Cardiac muscle cell (in vitro differentiated cells and primary cell): ENCODE measurements around the gene PLCXD3. TPM values are rescaled to one million over a fixed set of nuclear protein-coding genes. Genes with fewer than 3 reads are reported as not detected.
A peak's percentile ranks its signal among the peaks of the same experiment; 100 is the strongest.

Source experiments
- DNase-seq, 2 donors: peaks; one replicate each; pipeline versions ENCODE4 v3.0.0 to v3.0.0-alpha.2; 2010 to 2017; ENCODE audit warnings: low read depth in 1 of 2, low spot score in 1 of 2
- H3K27ac ChIP-seq: fragments of 200-600 bp; sonication (generic); 2 replicates; pipeline ENCODE4 v1.5.1; 2016
- H3K27me3 ChIP-seq: fragments of 200-600 bp; sonication (generic); 2 replicates; pipeline ENCODE4 v1.6.0; 2016; ENCODE audit warnings: control low read depth
- H3K36me3 ChIP-seq: fragments of 200-600 bp; sonication (generic); 2 replicates; pipeline ENCODE4 v1.5.1; 2016; ENCODE audit warnings: control low read depth
- H3K4me1 ChIP-seq: fragments of 200-600 bp; sonication (generic); 2 replicates; pipeline ENCODE4 v1.8.1; 2017; ENCODE audit warnings: low read depth, mild to moderate bottlenecking, mixed run types
- H3K4me3 ChIP-seq: fragments of 200-600 bp; sonication (generic); 2 replicates; pipeline ENCODE4 v1.5.1; 2016; ENCODE audit warnings: mild to moderate bottlenecking
- H3K9me3 ChIP-seq: fragments of 200-600 bp; sonication (generic); 2 replicates; pipeline ENCODE4 v1.5.1; 2017; ENCODE audit warnings: low read depth, mild to moderate bottlenecking, control low read depth
- polyA plus RNA-seq: library from polyadenylated mRNA; unstranded; fragments of >200 nt; fragmentation: Nextera tagmentation; extraction: Ambion mirVana; gene quantifications from 2 replicates; pipeline ENCODE4 v1.2.1, GENCODE V29; 2016
- total RNA-seq: library from RNA; depleted of rRNA; stranded (reverse); fragments of >200 nt; gene quantifications from 2 replicates; pipeline ENCODE4 v1.2.3, GENCODE V29; 2016
- TF ChIP-seq, protein P1 (sequence below): IDR thresholded peaks from 2 replicates; pipeline ENCODE4 v1.5.1; 2012; ENCODE audit warnings: low read depth, mild to moderate bottlenecking, low read length

The PLCXD3 gene
- total and polyA plus RNA-seq, 2 experiments from 2014 or later = 7.9 to 58.6 TPM

DNA sequence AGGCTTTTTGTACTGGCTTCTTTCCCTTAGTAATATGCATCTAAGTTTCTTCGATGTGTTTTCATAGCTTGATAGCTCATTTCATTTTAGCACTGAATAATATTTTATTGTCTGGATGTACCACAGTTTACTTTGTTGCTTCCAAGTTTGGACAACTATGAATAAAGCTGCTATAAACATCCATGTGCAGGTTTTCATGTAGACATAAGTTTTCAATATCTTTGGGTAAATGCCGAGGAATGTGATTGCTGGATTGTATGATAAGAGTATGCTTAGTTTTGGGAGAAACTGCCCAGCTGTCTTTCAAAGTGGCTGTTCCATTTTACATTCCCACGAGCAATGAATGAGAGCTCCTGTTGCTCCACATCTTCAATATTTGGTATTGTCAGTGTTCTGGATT, 84.7 kb downstream of the PLCXD3 start:
- Histone ChIP-seq H3K9me3 (no peaks in the 10 kb centered on the region), H3K4me1 (peaks cover 24% of the 10 kb centered on the region), H3K4me3 (no peak overlapping the region), H3K27me3 (no peaks in the 10 kb centered on the region), H3K27ac (no peak overlapping the region), H3K36me3 (no peaks in the 10 kb centered on the region)
- no peak for DNase-seq
- TF ChIP-seq, protein P1, sequence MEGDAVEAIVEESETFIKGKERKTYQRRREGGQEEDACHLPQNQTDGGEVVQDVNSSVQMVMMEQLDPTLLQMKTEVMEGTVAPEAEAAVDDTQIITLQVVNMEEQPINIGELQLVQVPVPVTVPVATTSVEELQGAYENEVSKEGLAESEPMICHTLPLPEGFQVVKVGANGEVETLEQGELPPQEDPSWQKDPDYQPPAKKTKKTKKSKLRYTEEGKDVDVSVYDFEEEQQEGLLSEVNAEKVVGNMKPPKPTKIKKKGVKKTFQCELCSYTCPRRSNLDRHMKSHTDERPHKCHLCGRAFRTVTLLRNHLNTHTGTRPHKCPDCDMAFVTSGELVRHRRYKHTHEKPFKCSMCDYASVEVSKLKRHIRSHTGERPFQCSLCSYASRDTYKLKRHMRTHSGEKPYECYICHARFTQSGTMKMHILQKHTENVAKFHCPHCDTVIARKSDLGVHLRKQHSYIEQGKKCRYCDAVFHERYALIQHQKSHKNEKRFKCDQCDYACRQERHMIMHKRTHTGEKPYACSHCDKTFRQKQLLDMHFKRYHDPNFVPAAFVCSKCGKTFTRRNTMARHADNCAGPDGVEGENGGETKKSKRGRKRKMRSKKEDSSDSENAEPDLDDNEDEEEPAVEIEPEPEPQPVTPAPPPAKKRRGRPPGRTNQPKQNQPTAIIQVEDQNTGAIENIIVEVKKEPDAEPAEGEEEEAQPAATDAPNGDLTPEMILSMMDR = no peak

DNA sequence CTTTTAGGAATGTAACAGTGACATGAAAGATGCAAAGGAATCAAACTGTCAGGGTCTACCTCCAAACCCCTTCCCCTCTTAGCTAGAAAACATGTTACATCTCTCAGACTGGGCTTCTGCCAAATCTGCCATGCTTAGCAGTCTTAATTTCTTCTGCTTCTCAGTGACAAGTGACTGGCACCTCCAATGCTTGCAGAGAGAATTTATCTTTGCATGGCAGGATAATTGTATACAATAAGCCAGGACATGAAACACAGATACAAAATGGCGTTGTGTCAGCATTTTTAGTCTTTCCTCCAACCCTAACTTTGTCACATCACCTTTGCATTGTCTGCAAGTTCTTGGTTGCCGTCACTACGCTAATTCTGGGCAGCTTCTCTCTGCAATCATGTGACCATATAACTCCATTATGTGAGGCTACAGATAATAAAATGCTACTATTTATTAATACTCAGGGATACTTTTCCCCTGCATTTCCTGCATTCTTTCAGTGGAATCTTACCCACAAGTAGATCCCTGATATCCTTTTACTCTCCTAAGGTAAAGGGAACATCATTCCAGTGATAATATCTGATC, 89.8 kb downstream of the PLCXD3 start:
- peak overlapping the region; percentile 60 for H3K27ac ChIP-seq
- H3K27me3 ChIP-seq = no peaks in the 10 kb centered on the region
- no peaks in the 10 kb centered on the region for H3K9me3 ChIP-seq
- no peak for DNase-seq
- H3K36me3 ChIP-seq = no peaks in the 10 kb centered on the region
- H3K4me1 ChIP-seq = peaks cover 26% of the 10 kb centered on the region
- no peak overlapping the region for H3K4me3 ChIP-seq
- TF ChIP-seq, protein P1 = no peak

DNA sequence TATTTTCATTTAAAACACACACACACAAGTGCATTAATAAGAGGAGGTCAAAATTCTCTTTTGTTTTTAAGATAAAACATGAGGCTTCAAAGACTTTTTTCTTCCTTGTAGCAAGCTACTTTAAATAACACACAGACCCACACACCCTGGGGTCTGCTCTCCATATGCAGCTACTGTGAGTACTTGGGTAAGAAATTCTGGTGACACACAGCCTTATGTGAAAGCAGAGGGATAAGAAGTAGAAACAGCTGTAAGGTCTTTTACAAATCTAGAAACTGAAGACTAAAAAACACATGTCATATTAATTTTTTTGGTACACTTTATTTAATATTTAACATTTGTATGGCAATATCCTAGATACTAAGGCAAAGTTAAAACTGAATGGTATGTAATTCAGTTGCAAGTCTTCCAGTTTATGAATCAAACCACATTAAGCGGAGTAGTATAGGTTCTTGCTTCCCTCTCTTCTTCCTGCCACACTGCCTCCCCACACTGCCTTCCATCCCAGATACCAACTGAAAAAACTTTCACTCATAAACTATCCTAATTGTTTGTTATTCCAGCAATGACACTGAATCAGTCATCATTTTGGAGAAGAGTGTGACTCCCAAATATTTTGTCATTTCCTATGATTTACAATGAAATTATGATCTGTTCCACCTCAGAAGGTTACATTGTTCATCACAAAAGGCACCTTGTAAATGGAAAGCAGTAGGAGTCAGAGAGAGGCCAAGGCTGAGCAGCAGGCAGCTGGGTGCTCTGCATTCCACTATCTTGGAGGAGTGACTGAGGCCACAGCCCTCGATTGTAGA, 92.0 kb downstream of the PLCXD3 start:
- Histone ChIP-seq H3K9me3 (no peaks in the 10 kb centered on the region), H3K27ac (peak overlapping the region; percentile 65), H3K4me3 (no peak overlapping the region), H3K27me3 (no peaks in the 10 kb centered on the region), H3K36me3 (no peaks in the 10 kb centered on the region), H3K4me1 (peaks cover 29% of the 10 kb centered on the region)
- TF ChIP-seq, protein P1 = no peak
- peak; percentile 24 to 47 for DNase-seq

DNA sequence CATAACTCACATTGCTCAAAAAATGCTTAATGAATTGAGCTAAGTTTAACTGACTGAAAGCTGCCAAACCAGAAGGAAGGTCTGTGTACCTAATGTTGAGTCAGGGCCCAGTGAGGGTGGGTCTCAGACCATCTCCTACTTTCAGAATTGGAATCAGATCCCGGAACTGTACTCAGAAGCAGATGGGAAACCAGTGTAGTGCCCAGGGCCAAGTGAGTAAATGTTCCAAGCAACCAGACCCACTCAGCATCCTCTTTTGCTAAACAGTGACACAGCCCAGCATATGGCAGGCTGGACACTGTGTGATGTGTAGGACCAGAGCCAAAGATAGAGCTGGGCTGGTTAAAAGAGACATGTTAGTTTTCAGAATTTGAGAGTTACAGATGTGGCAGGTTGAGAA, 94.1 kb downstream of the PLCXD3 start:
- Histone ChIP-seq H3K27me3 (no peaks in the 10 kb centered on the region), H3K4me1 (peaks cover 44% of the 10 kb centered on the region), H3K9me3 (no peaks in the 10 kb centered on the region), H3K4me3 (no peak overlapping the region), H3K36me3 (no peaks in the 10 kb centered on the region), H3K27ac (no peak overlapping the region)
- no peak for DNase-seq
- TF ChIP-seq, protein P1 = no peak

DNA sequence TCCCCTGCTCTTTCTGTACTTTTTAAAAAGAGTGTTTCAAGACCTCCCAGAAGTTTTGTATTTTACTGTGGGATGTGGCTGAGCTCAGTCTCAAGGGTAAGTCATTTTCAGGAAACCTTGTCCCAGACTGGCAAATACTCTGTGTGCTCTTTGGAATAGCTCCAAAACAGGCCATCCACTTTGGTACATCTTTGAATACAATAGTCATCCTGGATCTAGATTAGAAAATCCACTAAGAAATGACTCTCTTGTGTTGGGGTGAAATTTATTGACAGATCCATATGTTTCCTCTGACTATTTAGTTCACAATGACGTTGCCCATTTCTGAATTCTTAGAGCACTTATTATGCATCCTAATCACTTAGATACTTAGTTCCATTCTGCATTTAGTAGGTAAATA, 95.2 kb downstream of the PLCXD3 start:
- Histone ChIP-seq H3K9me3 (no peaks in the 10 kb centered on the region), H3K27ac (peak overlapping the region; percentile 9), H3K36me3 (no peaks in the 10 kb centered on the region), H3K4me1 (peaks cover 41% of the 10 kb centered on the region), H3K4me3 (no peak overlapping the region), H3K27me3 (no peaks in the 10 kb centered on the region)
- DNase-seq = no peak
- TF ChIP-seq, protein P1 = no peak
